GM18526 (cell line): ENCODE results near the gene TMEM39A.
A peak's percentile ranks its signal among the peaks of the same experiment; 100 is the strongest.

Experiments used
- POLR2A ChIP-seq: IDR thresholded peaks from 3 replicates; pipeline ENCODE4 v1.6.1; 2011; ENCODE audit not compliant: insufficient read length; ENCODE audit errors: extremely low read depth

Gene TMEM39A

DNA sequence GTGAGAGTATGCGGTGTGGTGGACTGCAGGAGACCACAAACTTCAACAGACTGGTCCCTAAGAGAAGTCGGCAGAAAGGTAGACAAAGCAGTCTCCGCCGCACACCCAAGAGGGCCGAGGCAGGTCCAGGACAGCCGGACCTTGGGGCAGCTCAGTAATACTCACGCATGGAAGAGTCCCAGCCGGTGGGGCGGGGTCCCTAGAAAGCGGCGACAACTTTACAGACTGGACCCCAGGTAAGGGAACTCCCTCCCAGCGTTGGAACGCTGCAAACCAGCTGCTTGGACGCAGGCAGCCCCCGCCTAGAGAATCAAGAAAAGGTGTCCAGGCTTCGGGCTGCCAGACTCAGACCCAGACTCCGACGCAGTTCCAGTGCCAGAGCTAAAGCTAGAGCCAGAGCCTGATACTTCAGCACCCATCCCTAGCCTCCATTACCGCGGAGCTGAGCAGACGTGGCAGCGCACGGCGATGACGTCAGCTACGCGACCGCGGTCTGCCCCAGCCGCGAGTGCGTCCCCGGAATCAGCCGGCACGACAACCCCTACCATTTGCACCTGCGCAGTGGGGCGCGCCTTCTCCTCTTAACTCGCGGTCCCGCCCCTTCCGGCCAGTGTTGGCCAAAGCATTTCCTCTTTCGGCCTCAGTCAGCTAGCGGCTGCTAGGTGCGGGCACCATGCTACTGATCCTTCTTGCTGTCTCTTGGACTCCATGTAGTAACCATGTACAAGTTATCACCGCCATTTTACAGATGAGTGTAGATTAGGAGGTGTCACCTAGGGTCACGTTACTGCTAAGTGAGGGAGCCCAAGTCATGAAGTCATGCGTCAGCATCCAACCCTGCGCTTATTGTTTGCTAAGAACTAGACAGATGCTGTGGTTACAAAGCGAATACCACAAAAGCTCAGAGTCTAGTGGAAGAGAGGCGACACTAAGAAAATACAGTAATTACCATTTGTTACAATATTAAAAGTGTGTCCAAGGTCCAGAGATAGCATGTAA, at the start of gene TMEM39A:
TMEM39A (minus strand) TSS at position 445 of the 999 bp plus-strand sequence. CDS start 1,541 bp downstream, outside the sequence.
- TF ChIP-seq POLR2A: peak; percentile 96

- TF ChIP-seq POLR2A: no peak
These were observed 47.3 kb upstream of the TMEM39A start for GRCh38 chr3:119510690-119511089.

DNA sequence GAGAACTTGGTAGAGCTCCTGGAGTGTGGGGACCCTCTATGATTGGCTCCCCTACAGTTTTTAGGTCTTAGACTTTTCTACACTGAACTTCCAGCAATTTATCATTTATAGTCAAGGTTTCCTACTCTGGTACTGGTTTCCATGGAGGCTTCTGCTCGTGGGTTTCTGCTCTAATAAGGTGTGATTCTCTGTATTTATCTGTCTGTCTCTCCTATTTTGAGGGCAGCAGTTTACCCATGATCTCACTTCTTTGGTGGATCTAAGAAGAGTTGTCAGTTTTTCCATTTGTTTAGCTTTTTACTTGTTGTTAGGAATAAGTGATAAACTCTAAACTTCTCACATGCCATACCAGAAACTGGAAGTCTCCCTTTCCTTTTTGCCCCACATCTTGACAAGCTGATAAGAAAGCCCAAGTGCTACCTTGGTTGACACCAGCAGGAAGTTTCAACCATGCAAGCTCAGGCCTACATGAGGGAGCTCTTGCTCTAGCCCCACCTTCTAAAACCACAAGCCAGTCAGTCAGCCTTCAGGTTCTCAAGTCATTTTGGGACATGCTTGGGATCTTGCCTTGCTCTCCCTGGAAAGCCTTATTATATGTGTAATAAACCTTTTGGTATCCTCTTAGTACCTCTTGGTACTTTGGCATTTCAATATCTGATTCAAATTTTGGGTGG, 44.9 kb upstream of the TMEM39A start:
- no peak for TF ChIP-seq POLR2A

DNA sequence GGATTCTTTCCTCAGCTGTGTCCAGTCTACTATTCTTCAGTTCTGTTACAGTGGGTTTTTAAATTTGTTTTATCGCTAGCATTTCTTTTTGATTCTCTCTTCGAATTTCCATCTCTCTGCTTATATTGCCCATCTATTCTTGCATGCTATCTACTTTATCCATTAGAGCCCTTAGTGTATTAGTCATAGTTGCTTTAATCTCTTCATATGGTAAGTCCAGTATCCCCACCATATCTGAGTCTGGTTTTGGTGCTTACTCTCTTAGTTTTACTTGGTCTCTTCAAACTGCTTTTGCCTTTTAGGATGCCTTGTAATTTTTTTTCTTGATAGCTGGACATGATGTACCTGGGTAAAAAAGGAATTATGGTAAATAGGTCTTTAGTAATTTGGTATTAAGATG, 44.0 kb upstream of the TMEM39A start:
- TF ChIP-seq POLR2A: no peak

- no peak for TF ChIP-seq POLR2A
These were observed 43.2 kb upstream of the TMEM39A start for GRCh38 chr3:119506631-119507030.

DNA sequence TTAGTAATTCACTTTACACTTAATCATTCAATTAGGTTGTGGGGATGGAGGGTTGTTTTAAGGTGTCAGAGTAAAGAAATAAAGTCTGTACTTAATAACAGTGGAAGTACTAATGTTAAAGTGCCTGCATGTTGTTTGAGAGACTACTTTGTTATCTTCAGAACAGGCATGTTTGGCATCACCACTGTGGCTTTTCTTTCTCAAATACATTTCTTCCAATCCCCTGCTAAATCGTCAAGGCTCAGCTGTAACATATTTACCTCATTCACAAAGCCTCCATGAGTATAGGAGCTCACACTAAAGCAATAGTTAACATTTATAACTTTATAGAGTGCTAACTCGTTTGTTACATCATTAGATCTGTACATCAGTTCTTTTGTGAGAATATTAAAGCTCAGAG, 37.5 kb upstream of the TMEM39A start:
- no peak for TF ChIP-seq POLR2A

DNA sequence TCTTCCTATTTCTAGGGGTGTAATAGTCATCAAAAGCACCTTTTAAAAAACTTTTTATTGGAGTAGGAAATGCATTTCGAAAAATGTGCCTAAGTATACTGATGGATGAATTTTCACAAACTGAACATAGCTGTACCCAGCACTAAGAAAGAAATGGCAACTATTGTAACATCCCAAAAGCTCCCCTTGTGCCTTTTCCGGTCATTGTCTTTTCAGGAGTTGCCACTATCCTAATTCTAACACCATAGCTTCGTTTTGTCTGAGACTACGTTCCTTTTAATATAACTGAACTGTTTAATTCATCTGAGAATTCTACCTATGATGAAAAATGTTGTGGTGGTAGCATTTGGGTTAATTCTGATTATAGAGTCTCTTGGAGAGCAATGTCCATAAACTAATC, 36.9 kb upstream of the TMEM39A start:
- TF ChIP-seq POLR2A: no peak

DNA sequence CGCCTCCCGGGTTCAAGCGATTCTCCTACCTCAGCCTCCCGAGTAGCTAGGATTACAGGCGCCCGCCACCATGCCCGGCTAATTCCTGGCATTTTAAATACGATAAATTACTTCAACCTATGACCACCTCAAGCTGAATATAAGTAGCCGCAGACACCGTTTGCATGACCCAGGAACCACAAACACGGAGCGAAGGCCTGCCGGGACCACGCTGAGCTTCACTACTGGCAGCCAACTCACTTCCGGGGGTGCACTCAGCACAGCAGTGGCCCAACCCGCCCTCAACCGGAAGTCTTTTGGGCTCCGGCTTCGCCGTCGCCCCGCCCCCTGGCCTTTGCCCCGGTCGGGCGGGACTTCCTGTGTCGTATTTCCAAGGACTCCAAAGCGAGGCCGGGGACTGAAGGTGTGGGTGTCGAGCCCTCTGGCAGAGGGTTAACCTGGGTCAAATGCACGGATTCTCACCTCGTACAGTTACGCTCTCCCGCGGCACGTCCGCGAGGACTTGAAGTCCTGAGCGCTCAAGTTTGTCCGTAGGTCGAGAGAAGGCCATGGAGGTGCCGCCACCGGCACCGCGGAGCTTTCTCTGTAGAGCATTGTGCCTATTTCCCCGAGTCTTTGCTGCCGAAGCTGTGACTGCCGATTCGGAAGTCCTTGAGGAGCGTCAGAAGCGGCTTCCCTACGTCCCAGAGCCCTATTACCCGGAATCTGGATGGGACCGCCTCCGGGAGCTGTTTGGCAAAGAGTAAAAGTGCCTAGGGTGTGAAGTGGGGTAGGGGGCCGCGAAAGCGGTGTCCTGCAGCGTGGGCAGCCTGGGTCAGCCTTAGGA, 35.0 kb upstream of the TMEM39A start, which contains the start of gene TIMMDC1:
TIMMDC1 (plus strand) TSS at position 362 of the 826 bp plus-strand sequence; CDS start at position 549, 187 bp downstream.
- peak; percentile 94 for TF ChIP-seq POLR2A

- no peak for TF ChIP-seq POLR2A
These were observed 34.4 kb upstream of the TMEM39A start for GRCh38 chr3:119497820-119498185.

DNA sequence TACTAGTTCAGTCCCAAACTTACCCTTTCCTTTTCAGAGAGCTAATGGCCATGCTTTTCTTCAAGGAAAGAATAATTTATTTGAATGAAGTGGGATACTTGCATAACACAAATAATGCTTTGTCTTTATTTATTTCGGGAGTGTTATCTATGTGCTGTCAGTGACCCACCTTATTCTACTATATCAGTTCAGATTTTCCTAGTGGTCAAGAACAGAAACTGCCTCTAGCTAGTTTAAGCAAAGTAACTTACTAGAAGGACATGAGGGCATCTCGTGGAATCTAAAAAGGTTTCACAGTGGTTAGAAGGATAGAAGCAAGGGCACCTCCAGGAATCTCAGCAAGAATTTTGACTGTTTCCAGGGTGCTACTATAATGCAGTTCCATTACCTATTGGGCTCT, 31.2 kb upstream of the TMEM39A start:
- TF ChIP-seq POLR2A: no peak

GRCh38 chr3:119492810-119493209, 29.4 kb upstream of the TMEM39A start:
- TF ChIP-seq POLR2A: no peak

DNA sequence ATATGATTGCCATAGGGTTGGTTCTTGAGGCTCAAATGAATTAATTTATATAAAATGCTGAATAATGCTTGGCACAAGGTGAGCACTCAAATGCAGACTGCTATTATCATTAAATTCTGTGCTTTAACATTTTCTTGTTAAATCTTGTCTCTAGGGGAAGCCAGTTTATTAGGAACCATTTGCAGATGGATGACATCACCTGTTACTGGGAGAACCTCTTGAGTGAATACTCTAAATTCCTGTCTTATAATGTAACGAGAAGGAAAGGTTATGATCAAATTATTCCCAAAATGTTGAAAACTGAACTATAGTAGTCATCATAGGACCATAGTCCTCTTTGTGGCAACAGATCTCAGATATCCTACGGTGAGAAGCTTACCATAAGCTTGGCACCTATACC, 28.7 kb upstream of the TMEM39A start:
- TF ChIP-seq POLR2A: no peak

- TF ChIP-seq POLR2A: no peak
These were observed 26.7 kb upstream of the TMEM39A start for GRCh38 chr3:119490153-119490552.

DNA sequence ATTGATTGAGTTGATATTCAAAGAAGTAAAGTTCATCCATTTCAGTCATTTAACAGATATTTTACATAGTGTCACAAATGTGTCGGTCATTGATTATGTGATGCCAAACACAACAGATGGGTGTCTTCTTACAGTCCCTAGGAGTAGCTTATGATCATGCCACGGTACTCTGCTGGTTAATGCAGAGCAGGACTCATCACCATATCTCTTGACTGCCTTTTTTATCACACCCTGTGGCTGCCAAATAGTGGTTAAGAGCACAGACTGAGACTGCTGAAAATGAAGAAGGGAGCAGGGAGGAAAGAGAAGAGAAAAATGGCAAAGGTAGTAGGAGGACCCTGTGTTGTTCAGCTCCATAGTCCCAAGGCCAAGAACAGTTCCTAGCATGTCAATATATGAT, 22.1 kb upstream of the TMEM39A start:
- TF ChIP-seq POLR2A: no peak

DNA sequence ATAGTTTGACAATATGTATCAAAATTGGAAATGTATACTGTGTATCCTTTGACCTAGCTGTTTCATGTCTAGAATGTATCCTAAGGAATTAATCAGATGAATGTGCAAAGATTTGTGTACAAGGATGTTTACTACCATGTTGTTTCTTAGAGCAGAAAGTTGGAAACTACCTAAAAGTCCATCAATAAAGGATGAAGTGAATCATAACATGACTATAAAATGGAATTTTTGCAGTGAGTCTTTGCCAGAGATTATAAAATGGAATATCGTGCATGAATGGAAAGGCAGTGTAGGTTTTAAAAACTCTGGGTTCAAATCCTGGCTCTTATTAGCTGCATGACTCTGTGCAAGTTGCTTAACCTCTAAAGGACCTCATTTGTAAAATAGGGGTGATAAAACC, 19.7 kb upstream of the TMEM39A start:
- TF ChIP-seq POLR2A: no peak

- TF ChIP-seq POLR2A: no peak
These were observed 17.7 kb upstream of the TMEM39A start for GRCh38 chr3:119481079-119481478.

GRCh38 chr3:119470866-119471265, 7.5 kb upstream of the TMEM39A start:
- TF ChIP-seq POLR2A: no peak
